NCI-H146 (cell line): Measurements from ENCODE around the gene DCLK1.
A peak's percentile ranks its signal among the peaks of the same experiment; 100 is the strongest.

Experiments
- DNase-seq: peaks from one replicate; lab custom pipeline; 2025; lab: John Stamatoyannopoulos, UW

Gene DCLK1

DNA sequence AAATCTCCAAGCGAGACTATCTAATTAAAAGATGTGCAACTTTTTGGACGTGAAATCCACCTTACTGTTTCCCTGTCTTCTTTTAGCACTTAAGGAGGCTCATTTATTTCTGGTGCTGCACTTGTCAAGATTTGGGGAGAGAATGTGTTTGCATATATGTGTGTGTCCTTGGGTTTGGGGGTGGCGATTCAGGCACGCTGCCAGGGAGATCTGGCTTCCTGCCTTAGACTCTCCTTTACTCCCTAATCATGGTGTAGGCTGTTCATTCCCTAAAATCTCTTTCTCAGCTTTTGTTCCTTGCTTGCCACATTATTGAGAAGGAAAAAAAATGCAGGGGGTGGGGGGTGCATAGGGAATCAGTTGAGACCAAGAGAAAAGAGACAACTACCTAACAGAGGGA, 271.2 kb downstream of the DCLK1 start:
- no peak for DNase-seq

DNA sequence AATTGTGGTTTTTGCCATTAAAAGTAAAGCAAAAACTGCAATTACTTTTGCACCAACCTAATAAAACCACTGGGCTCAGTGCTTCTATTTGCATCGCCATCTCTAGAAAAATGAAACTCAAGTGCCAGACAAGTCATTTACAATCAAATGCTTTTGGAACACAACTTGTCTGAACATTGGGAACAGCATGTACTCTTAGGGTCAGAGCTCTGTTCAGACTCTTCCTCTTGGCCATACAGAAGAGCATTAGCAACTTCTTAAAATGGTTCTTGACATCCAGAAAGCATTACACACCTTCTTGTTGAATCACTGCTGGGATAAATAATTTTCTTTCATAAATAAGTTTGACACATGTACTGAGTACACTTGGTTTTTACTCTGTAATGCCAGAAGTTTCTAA, 272.5 kb downstream of the DCLK1 start:
- no peak for DNase-seq

GRCh38 chr13:35857769-35858168, 273.4 kb downstream of the DCLK1 start:
- DNase-seq = no peak

GRCh38 chr13:35856721-35857364, 274.3 kb downstream of the DCLK1 start:
- DNase-seq = no peak

DNA sequence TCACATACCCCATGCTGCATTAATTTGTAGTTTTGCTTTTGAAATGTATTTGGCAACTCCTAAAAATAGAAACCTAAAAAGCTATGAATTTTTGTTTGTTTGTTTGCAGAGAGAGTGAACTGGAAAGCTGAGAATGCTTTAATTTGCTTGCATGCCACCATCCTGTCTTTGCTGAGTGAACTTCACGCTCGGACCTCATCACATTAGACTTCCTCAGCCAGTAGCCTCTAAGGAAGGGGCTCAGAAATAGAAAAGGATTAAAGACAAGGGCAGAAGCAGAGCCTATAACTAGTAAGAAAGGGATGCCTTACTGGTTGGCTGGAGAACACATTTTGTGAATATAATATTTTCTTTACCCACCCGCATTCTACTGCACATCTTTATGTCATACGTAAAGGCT, 275.1 kb downstream of the DCLK1 start:
- no peak for DNase-seq

DNA sequence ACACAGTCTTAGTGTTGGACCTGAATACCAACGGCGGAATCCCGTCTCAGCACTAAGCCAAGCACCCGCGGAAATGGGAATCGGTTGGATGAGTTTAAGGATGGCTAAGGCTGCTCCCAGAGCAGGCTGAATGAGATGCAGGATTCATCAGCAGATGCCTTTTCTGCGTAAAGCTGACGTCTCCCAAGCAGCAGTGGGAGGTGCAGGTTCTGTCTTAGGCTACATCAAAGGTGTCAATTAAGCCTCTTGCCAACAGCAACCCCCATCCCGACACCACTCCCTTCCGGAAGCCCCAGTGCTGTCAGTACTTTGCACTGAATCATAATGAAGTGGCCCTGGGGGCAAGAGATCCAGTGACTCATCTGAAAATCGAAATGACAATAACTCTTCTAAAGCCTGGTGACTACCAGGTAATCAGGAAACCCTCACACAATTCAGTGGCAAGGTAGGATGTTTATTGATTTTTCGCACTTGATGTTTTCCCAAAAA, 275.6 kb downstream of the DCLK1 start:
- DNase-seq = peak; percentile 81

DNA sequence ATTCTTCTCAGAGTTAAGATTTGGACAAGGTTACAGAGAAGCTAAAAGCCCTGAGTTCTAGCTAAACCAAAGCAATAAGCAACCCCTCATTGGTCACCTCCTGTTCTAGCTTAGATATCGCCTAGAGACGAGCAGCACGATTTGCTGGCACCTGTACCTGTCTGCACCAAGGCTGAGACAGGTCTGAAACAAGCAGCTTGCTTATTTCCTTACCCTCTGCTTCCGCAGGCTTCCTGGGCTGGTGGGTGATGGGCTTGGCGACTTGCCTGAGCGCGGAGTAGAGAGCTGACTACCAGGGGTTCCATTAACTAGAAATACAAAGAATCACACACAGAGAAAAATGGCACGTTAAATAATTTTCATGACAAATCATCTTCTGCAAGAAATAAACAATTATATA, 276.9 kb downstream of the DCLK1 start:
- no peak for DNase-seq

- no peak for DNase-seq
Measured at GRCh38 chr13:35851881-35852280, 279.3 kb downstream of the DCLK1 start.

DNA sequence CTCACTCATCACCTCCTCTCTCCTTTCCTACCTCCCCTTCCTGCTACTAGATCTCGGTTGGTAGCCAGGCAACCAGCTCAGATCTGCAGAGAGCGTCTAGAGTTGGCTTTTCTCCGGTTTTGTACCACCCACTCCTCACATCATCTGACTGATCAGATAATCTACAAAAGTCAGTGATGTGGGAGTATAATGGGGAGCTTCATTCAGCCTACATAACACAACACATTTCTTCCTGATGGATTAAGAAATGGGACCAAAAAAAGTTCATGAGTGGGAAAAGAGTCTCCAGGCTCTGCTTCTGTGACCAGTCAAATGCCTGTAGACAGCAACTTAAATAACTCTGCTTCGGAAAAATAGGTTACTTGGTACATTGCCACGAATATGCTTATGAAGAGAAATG, 279.8 kb downstream of the DCLK1 start:
- DNase-seq = no peak

- no peak for DNase-seq
Measured at GRCh38 chr13:35850569-35850968, 280.6 kb downstream of the DCLK1 start.

GRCh38 chr13:35849256-35849644, 281.9 kb downstream of the DCLK1 start:
- DNase-seq = no peak

DNA sequence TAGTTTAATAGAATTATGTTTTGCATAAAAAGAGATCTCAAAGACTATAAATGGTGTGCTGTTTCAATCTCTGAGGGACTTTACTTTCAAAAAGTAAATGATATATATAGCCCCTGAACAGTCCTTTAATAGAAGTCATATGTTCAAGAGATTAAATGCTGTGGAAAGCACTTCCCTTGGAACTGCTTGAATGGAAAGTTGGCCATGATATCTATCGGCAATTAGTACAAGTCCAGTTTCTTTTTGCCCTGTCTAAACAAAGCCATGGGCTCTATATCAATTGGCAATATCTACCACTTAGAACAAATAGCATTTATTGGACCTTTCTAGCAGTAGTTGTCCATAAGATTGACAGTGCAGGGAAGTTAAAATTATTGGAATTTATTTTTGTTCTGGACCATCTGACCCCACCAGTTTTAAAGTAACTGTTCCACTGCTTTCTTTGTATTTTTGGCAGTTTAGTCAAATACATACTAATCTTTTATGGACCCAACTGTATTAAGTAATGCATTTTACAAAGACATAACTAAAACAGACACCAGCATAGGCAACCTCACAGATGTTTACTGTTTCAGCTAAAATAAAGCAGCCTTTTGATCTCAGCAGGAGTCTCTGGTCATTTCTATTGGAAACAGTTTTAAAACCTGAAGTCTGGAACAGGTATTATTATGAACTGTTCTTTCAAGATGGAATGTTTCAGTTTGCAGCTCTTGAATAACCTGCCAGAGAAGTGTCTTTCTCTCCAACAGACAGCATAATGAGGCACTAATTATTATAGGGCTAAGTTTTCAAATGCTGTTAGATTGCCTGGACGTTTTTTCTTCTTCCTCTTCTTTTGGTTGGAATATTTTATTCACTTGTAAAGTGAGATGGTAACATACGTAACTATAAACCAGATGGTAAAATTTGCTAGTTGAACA, 282.6 kb downstream of the DCLK1 start:
- no peak for DNase-seq

DNA sequence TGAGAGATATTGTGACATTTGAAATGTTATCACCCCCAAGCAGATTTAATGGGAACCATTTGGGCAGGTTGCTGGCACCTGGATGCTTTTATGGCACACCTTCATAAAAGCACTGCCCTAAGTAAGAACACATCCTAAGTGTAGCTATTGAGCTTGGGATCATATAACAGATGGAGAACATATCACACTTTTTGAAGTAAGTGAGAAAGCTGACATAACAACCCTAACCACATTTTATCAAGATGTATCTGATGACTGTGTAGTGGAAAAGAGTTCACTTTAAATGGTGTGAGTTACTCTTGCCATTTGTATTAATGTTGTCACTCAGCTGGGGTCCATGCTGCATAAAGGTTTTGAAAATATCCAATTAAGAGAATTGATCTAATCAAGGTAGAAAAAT, 287.9 kb downstream of the DCLK1 start:
- DNase-seq = no peak

- no peak for DNase-seq
Measured at GRCh38 chr13:35841060-35841521, 290.1 kb downstream of the DCLK1 start.

GRCh38 chr13:35839806-35840205, 291.4 kb downstream of the DCLK1 start:
- DNase-seq = no peak

DNA sequence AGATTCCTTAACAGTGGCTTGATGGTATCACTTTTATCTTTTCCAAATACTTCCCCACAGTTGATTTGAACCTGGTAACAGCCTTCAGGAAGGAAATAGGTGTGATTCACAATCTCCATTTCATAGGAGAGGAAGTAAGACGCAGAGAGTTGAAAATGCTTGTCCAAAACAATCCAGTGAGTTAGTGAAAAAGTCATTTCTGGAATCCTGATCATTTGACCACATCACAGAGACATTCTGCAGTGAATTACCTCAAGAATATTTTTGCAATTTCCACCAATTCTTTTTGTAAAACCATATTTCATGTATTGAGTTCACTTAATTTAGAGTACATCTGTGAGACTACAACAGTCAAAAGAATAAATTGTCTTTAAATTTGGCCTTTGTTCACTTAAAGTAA, 292.8 kb downstream of the DCLK1 start:
- no peak for DNase-seq

DNA sequence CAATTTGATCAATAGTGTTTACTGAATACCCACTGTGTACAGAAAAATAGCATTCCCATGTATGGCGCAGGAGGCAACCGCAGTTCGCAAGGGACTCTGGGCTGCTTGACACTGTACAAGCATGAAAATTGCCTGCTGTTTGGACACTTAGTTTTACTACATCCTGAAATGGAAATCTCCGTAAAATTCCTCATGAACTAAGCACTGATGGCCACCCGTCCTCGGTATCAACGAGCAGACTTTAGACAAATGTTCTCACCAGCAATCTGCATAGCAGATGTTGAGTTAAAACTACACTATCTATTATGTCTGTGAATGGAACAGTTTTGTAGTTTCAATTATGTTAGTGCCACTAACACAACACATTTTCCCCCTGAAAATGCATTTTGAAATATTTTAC, 294.7 kb downstream of the DCLK1 start:
- DNase-seq = no peak

GRCh38 chr13:35835989-35836388, 295.2 kb downstream of the DCLK1 start:
- DNase-seq = no peak

- DNase-seq = no peak
Measured at GRCh38 chr13:35833608-35834275, 297.4 kb downstream of the DCLK1 start.

DNA sequence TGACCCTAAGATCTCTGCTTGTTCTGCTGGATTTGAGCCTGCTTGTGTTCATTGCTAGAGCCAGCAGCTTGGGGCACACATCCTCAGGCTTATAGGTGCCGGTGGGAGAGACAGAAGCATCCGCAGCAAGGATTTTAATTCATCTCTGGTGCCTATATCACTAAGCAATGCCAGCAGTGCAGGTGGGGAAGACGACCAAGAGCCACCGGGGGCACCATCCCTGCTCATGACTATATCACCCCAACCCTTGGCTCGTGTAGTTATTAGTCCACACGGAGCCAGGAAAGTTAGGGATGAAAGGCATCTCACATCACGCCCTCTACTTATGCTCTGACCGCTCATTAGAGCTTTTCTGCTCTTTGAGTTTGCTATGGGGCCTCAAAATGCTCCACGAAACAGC, 298.2 kb downstream of the DCLK1 start:
- no peak for DNase-seq

DNA sequence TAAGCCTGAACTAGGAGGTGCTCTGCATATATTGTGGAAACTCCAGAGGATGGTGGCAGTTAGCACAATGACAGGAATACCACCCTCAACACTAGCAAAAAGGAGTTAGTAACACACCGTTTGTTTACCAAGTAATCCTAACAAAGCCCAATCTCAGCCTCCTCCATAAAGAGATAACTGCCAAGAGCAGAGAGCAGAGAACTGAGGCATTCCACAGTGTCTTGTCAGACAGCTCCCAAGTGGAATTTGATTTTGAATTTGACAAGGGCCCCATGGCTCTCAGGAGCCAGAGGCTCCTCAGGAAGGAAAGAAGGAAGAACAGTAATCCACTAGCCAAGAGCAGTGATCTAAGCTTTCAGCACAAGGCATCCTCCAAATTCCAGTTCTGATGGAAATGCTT, 298.6 kb downstream of the DCLK1 start:
- DNase-seq = no peak

GRCh38 chr13:35830850-35831450, 300.2 kb downstream of the DCLK1 start:
- no peak for DNase-seq
